MM.1S (cell line): ENCODE results near the gene ATP5F1E.
A peak's percentile ranks its signal among the peaks of the same experiment; 100 is the strongest.

Source experiments
- DNase-seq: peaks from one replicate; pipeline ENCODE4 v3.0.0-alpha.2; 2015
- H2AFZ ChIP-seq: fragments of 300-600 bp; sonication (generic); 2 replicates; pipeline ENCODE4 v1.6.0; 2016; ENCODE audit warnings: antibody characterized with exemption, low read length
- H3F3A ChIP-seq: fragments of 300-600 bp; sonication (generic); 2 replicates; pipeline ENCODE4 v1.6.1; 2016; ENCODE audit warnings: mild to moderate bottlenecking, antibody characterized with exemption, low read length, moderate library complexity, mixed read lengths; ENCODE audit not compliant: insufficient read depth
- H3K27ac ChIP-seq: fragments of 300-600 bp; sonication (generic); 2 replicates; pipeline ENCODE4 v1.5.1; 2016; ENCODE audit warnings: mild to moderate bottlenecking, low read length
- H3K27me3 ChIP-seq: fragments of 300-600 bp; sonication (generic); replicated peaks from 2 replicates; pipeline ENCODE4 v1.6.0; 2016; ENCODE audit warnings: low read length; ENCODE audit not compliant: insufficient read depth
- H3K36me3 ChIP-seq: fragments of 300-600 bp; sonication (generic); replicated peaks from 2 replicates; pipeline ENCODE4 v1.6.1; 2016; ENCODE audit warnings: mild to moderate bottlenecking, low read length, mixed read lengths; ENCODE audit not compliant: insufficient read depth
- H3K4me1 ChIP-seq: fragments of 300-600 bp; sonication (generic); 2 replicates; pipeline ENCODE4 v1.6.1; 2016; ENCODE audit warnings: low read length, mixed read lengths
- H3K4me2 ChIP-seq: fragments of 300-600 bp; sonication (generic); 2 replicates; pipeline ENCODE4 v1.6.0; 2016; ENCODE audit warnings: low read depth, low read length
- H3K4me3 ChIP-seq: fragments of 300-600 bp; sonication (generic); 2 replicates; pipeline ENCODE4 v1.5.1; 2016; ENCODE audit warnings: low read length, mixed read lengths
- H3K79me2 ChIP-seq: fragments of 300-600 bp; sonication (generic); 2 replicates; pipeline ENCODE4 v1.6.1; 2016; ENCODE audit warnings: mixed run types, low read length, mixed read lengths
- H3K9ac ChIP-seq: fragments of 300-600 bp; sonication (generic); 2 replicates; pipeline ENCODE4 v1.6.1; 2016; ENCODE audit warnings: low read length, mixed read lengths
- H3K9me2 ChIP-seq: fragments of 300-600 bp; sonication (generic); replicated peaks from 2 replicates; pipeline ENCODE4 v1.6.1; 2016; ENCODE audit warnings: mild to moderate bottlenecking, low read length, mixed read lengths; ENCODE audit not compliant: insufficient read depth
- H3K9me3 ChIP-seq: fragments of 300-600 bp; sonication (generic); replicated peaks from 2 replicates; pipeline ENCODE4 v1.6.1; 2016; ENCODE audit warnings: mild to moderate bottlenecking, low read length, mixed read lengths; ENCODE audit not compliant: insufficient read depth
- H4K20me1 ChIP-seq: fragments of 300-600 bp; sonication (generic); 2 replicates; pipeline ENCODE4 v1.6.1; 2016; ENCODE audit warnings: mild to moderate bottlenecking, low read length, moderate library complexity, mixed read lengths; ENCODE audit not compliant: insufficient read depth
- CTCF ChIP-seq: fragments of 300-600 bp; sonication (generic); IDR thresholded peaks from 2 replicates; pipeline ENCODE4 v1.5.1; 2016; ENCODE audit warnings: antibody characterized with exemption, low read length, mixed read lengths
- EZH2 ChIP-seq: fragments of 300-600 bp; sonication (generic); optimal IDR thresholded peaks from 2 replicates; pipeline ENCODE3; 2017; ENCODE audit warnings: low read depth, mild to moderate bottlenecking, antibody characterized with exemption, low read length, mixed read lengths
- EZH2phosphoT487 ChIP-seq: fragments of 300-600 bp; sonication (generic); IDR thresholded peaks from 2 replicates; pipeline ENCODE4 v1.6.1; 2018; ENCODE audit warnings: antibody characterized with exemption, low read length

ATP5F1E gene

GRCh38 chr20:58982406-58983114 lies 49.6 kb downstream of the ATP5F1E start:
- Histone ChIP-seq H3K9me2 (no peaks in the 10 kb centered on the region), H3K4me2 (peak overlapping the region; percentile 71; the same call in 1 of the 2 replicates), H3K4me3 (no peak overlapping the region), H3F3A (no peaks in the 10 kb centered on the region), H2AFZ (no peak overlapping the region), H3K36me3 (no peaks in the 10 kb centered on the region; the same call in 1 of the 2 replicates), H3K27me3 (no peaks in the 10 kb centered on the region), H3K4me1 (peaks cover 7% of the 10 kb centered on the region; the same call in 1 of the 2 replicates), H3K9me3 (no peaks in the 10 kb centered on the region), H3K79me2 (peaks cover 61% of the 10 kb centered on the region), H3K9ac (no peak overlapping the region), H3K27ac (no peak overlapping the region), H4K20me1 (no peaks in the 10 kb centered on the region)
- no peak for DNase-seq
- TF ChIP-seq EZH2 = no peak
- no peak for TF ChIP-seq EZH2phosphoT487
- TF ChIP-seq CTCF = no peak

- peak overlapping the region; percentile 30; the same call in 1 of the 2 replicates for H2AFZ ChIP-seq
- H3K9me3 ChIP-seq = no peaks in the 10 kb centered on the region
- no peaks in the 10 kb centered on the region for H3K27me3 ChIP-seq
- H3K36me3 ChIP-seq = no peaks in the 10 kb centered on the region; the same call in 1 of the 2 replicates
- H3K9me2 ChIP-seq = no peaks in the 10 kb centered on the region
- peaks cover 7% of the 10 kb centered on the region; the same call in 1 of the 2 replicates for H3K4me1 ChIP-seq
- H4K20me1 ChIP-seq = no peaks in the 10 kb centered on the region
- peak overlapping the region; percentile 87 for H3K4me3 ChIP-seq
- H3K4me2 ChIP-seq = peak overlapping the region; percentile 71
- H3F3A ChIP-seq = no peaks in the 10 kb centered on the region
- no peak overlapping the region for H3K27ac ChIP-seq
- TF ChIP-seq CTCF (no peak), EZH2 (no peak), EZH2phosphoT487 (no peak)
- peak overlapping the region; percentile 73 for H3K9ac ChIP-seq
- peaks cover 54% of the 10 kb centered on the region for H3K79me2 ChIP-seq
- peak; percentile 49 for DNase-seq
These were observed 50.3 kb downstream of the ATP5F1E start for GRCh38 chr20:58981628-58982364.

- Histone ChIP-seq H3F3A (no peaks in the 10 kb centered on the region), H4K20me1 (no peaks in the 10 kb centered on the region), H3K36me3 (no peaks in the 10 kb centered on the region), H3K4me2 (peak within 1 kb of the TSS; percentile 71), H2AFZ (peak within 1 kb of the TSS; percentile 74), H3K9me2 (no peaks in the 10 kb centered on the region), H3K9me3 (no peaks in the 10 kb centered on the region), H3K9ac (peak within 1 kb of the TSS; percentile 73), H3K4me3 (peak within 1 kb of the TSS; percentile 87), H3K79me2 (peaks cover 45% of the 10 kb centered on the region), H3K4me1 (peaks cover 7% of the 10 kb centered on the region; the same call in 1 of the 2 replicates), H3K27ac (no peak within 1 kb of the TSS; the same call in 1 of the 2 replicates), H3K27me3 (no peaks in the 10 kb centered on the region)
- peak; percentile 84 for DNase-seq
- TF ChIP-seq CTCF (no peak), EZH2 (no peak), EZH2phosphoT487 (no peak)
These were observed 51.2 kb downstream of the ATP5F1E start, which contains the start of gene NELFCD for GRCh38 chr20:58980711-58981627. TSS of gene NELFCD (plus strand) at chr20:58981256. CDS start at chr20:58981310, 54 bp downstream.
